Suprapubic skin (tissue), 4 donors: ENCODE measurements around the gene EDA. TPM values are rescaled to one million over a fixed set of nuclear protein-coding genes. Genes with fewer than 3 reads are reported as not detected.

Experiments used
- DNase-seq, 2 donors: peaks; one replicate each; pipeline ENCODE4 v3.0.0-alpha.2; 2019; ENCODE audit warnings: low spot score in 2 of 2
- H3K27ac ChIP-seq: fragments of 200-600 bp; sonication (generic); one replicate; pipeline ENCODE4 v1.5.1; 2019
- H3K27me3 ChIP-seq: fragments of 200-600 bp; sonication (generic); one replicate; pipeline ENCODE4 v1.5.1; 2019
- H3K36me3 ChIP-seq: fragments of 200-600 bp; sonication (generic); one replicate; pipeline ENCODE4 v1.5.1; 2019
- H3K4me1 ChIP-seq: fragments of 200-600 bp; sonication (generic); one replicate; pipeline ENCODE4 v1.5.1; 2019
- H3K4me3 ChIP-seq: fragments of 200-600 bp; sonication (generic); one replicate; pipeline ENCODE4 v1.5.1; 2019; ENCODE audit warnings: mild to moderate bottlenecking
- H3K9me3 ChIP-seq: fragments of 200-600 bp; sonication (generic); one replicate; pipeline ENCODE4 v1.5.1; 2019
- EP300 ChIP-seq: sonication (generic); formaldehyde crosslinking; IDR thresholded peaks from one replicate; pipeline ENCODE4 v1.6.1; 2017; ENCODE audit warnings: antibody characterized with exemption
- POLR2A ChIP-seq, 2 donors: fragments of 450-650 bp; IDR thresholded peaks; one replicate each; pipeline ENCODE4 v1.6.1; 2017; ENCODE audit warnings: antibody characterized with exemption in 2 of 2, mild to moderate bottlenecking in 2 of 2, moderate library complexity in 2 of 2
- POLR2AphosphoS5 ChIP-seq, 3 donors: sonication (generic); formaldehyde crosslinking; IDR thresholded peaks; one replicate each; pipeline ENCODE4 v1.6.1; 2017; ENCODE audit warnings: antibody characterized with exemption in 3 of 3
- WGBS: methylation state at CpG from one replicate; pipeline ENCODE4 v1.1.5; 2018; 5-methylcytosine and 5-hydroxymethylcytosine counted together
- total RNA-seq, 4 donors: library from RNA; depleted of rRNA; stranded (reverse); fragments of >200 nt; gene quantifications; one replicate each; pipeline ENCODE4 v1.1.0, GENCODE V29; 2016
- TF ChIP-seq, protein P1 (sequence below), 2 donors: fragments of 200-600 bp in 1 of 2; fragments of 450-650 bp in 1 of 2; sonication (generic) in 1 of 2; IDR thresholded peaks; one replicate each; pipeline ENCODE4 v1.5.1; 2016 to 2019; ENCODE audit warnings: antibody characterized with exemption in 2 of 2, mild to moderate bottlenecking in 1 of 2, moderate library complexity in 1 of 2

The EDA gene
- total RNA-seq, 4 donors from 2014 or later, result 5.6 to 10.9 (median 7.5) TPM

- 67% methylated on average over 2 of the region's 2 CpGs for WGBS
- no peaks in the 10 kb centered on the region for H3K27me3 ChIP-seq
Observed at GRCh38 chrX:70001269-70001668, 385.4 kb downstream of the EDA start.

GRCh38 chrX:70001708-70002341 is 385.9 kb downstream of the EDA start:
- Histone ChIP-seq H3K27ac (no peak overlapping the region), H3K27me3 (no peaks in the 10 kb centered on the region), H3K4me3 (no peak overlapping the region), H3K4me1 (no peaks in the 10 kb centered on the region), H3K36me3 (no peaks in the 10 kb centered on the region), H3K9me3 (no peaks in the 10 kb centered on the region)
- TF ChIP-seq, protein P1, sequence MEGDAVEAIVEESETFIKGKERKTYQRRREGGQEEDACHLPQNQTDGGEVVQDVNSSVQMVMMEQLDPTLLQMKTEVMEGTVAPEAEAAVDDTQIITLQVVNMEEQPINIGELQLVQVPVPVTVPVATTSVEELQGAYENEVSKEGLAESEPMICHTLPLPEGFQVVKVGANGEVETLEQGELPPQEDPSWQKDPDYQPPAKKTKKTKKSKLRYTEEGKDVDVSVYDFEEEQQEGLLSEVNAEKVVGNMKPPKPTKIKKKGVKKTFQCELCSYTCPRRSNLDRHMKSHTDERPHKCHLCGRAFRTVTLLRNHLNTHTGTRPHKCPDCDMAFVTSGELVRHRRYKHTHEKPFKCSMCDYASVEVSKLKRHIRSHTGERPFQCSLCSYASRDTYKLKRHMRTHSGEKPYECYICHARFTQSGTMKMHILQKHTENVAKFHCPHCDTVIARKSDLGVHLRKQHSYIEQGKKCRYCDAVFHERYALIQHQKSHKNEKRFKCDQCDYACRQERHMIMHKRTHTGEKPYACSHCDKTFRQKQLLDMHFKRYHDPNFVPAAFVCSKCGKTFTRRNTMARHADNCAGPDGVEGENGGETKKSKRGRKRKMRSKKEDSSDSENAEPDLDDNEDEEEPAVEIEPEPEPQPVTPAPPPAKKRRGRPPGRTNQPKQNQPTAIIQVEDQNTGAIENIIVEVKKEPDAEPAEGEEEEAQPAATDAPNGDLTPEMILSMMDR (IDR thresholded peaks at IDR 0.05), result no peak
- no peak for TF ChIP-seq POLR2AphosphoS5 (IDR thresholded peaks at IDR 0.05)
- no peak for TF ChIP-seq POLR2A (IDR thresholded peaks at IDR 0.05)
- TF ChIP-seq EP300, result no peak
- DNase-seq, result no peak
- WGBS, result 89% methylated on average over 3 of the region's 3 CpGs

More at GRCh38 chrX:70001269-70001668, 385.4 kb downstream of the EDA start:
- no peak overlapping the region for H3K4me3 ChIP-seq
- DNase-seq, result no peak
- no peaks in the 10 kb centered on the region for H3K36me3 ChIP-seq
- H3K9me3 ChIP-seq, result no peaks in the 10 kb centered on the region
- TF ChIP-seq, protein P1 (IDR thresholded peaks at IDR 0.05), result no peak
- TF ChIP-seq POLR2A (IDR thresholded peaks at IDR 0.05) (no peak), EP300 (no peak), POLR2AphosphoS5 (IDR thresholded peaks at IDR 0.05) (no peak)
- no peaks in the 10 kb centered on the region for H3K4me1 ChIP-seq
- H3K27ac ChIP-seq, result no peak overlapping the region

GRCh38 chrX:70007946-70008345 is 392.0 kb downstream of the EDA start:
- Histone ChIP-seq H3K36me3 (no peaks in the 10 kb centered on the region), H3K27me3 (no peaks in the 10 kb centered on the region), H3K4me3 (no peak overlapping the region), H3K4me1 (no peaks in the 10 kb centered on the region), H3K9me3 (no peaks in the 10 kb centered on the region), H3K27ac (no peak overlapping the region)
- DNase-seq, result no peak
- TF ChIP-seq, protein P1 (IDR thresholded peaks at IDR 0.05), result no peak
- TF ChIP-seq POLR2A (IDR thresholded peaks at IDR 0.05), result no peak
- no peak for TF ChIP-seq POLR2AphosphoS5 (IDR thresholded peaks at IDR 0.05)
- no peak for TF ChIP-seq EP300

GRCh38 chrX:70009049-70009448 is 393.1 kb downstream of the EDA start:
- no peak for DNase-seq
- TF ChIP-seq, protein P1 (IDR thresholded peaks at IDR 0.05), result no peak
- TF ChIP-seq POLR2A (IDR thresholded peaks at IDR 0.05) (no peak), EP300 (no peak)
- no peak overlapping the region for H3K27ac ChIP-seq
- H3K9me3 ChIP-seq, result no peaks in the 10 kb centered on the region
- H3K27me3 ChIP-seq, result no peaks in the 10 kb centered on the region
- H3K36me3 ChIP-seq, result no peaks in the 10 kb centered on the region
- no peak overlapping the region for H3K4me3 ChIP-seq
- H3K4me1 ChIP-seq, result peaks cover 4% of the 10 kb centered on the region

DNA sequence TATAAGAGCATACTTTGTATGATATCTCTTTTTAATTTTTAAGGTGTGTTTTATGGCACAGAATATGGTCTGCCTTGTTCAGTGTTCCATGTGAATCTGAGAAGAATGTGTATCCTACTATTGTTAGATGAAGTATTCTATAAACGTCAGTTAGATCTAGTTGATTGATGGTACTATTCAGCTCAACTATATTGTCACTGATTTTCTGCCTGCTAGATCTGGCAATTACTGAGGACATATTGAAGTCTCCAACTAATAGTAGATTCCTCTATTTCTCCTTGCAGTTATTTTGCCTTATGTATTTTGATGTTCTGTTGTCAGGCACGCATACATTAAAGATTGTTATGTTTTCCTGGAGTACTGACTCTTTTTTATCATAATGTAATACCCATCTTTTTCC is 394.1 kb downstream of the EDA start:
- WGBS, result 59% methylated on average over 2 of the region's 2 CpGs
- Histone ChIP-seq H3K27ac (no peak overlapping the region), H3K4me1 (peaks cover 4% of the 10 kb centered on the region), H3K9me3 (no peaks in the 10 kb centered on the region), H3K36me3 (no peaks in the 10 kb centered on the region), H3K4me3 (no peak overlapping the region), H3K27me3 (no peaks in the 10 kb centered on the region)
- TF ChIP-seq POLR2A (IDR thresholded peaks at IDR 0.05) (no peak), EP300 (no peak), POLR2AphosphoS5 (IDR thresholded peaks at IDR 0.05) (no peak)
- TF ChIP-seq, protein P1 (IDR thresholded peaks at IDR 0.05), result no peak
- no peak for DNase-seq
